Psoas muscle (tissue), 8 donors: ENCODE data around the gene SLAMF8. TPM values are rescaled to one million over a fixed set of nuclear protein-coding genes. Genes with fewer than 3 reads are reported as not detected.
A peak's percentile ranks its signal among the peaks of the same experiment; 100 is the strongest.

ENCODE experiments used
- ATAC-seq, 4 donors: fragments of 200-7000 bp; cut with Tn5 transposase; one replicate each; pipeline ENCODE4 v1.9.1; 2020; ENCODE audit warnings: moderate library complexity in 3 of 4, mild to moderate bottlenecking in 2 of 4
- DNase-seq, 2 donors: peaks; one replicate each; pipeline ENCODE4 v3.0.0-alpha.2; 2020
- H3K27ac ChIP-seq: fragments of 200-600 bp; one replicate; pipeline ENCODE4 v1.8.0; 2022
- H3K27me3 ChIP-seq, 3 donors: fragments of 200-600 bp in 1 of 3; one replicate each; pipeline versions ENCODE4 v1.6.1 to v1.8.0; 2013 to 2022; ENCODE audit warnings: low read length in 2 of 3, mild to moderate bottlenecking in 2 of 3, moderate library complexity in 1 of 3; ENCODE audit not compliant: insufficient read depth in 3 of 3
- H3K36me3 ChIP-seq, 2 donors: fragments of 200-600 bp in 1 of 2; one replicate each; pipeline versions ENCODE4 v1.6.1 to v1.8.0; 2013 to 2022; ENCODE audit warnings: low read depth in 1 of 2, mild to moderate bottlenecking in 1 of 2, moderate library complexity in 1 of 2; ENCODE audit not compliant: insufficient read depth in 1 of 2
- H3K4me1 ChIP-seq: fragments of 200-600 bp; one replicate; pipeline ENCODE4 v1.8.0; 2022
- H3K4me3 ChIP-seq: fragments of 200-600 bp; one replicate; pipeline ENCODE4 v1.8.0; 2022; ENCODE audit warnings: mild to moderate bottlenecking
- H3K9me3 ChIP-seq: fragments of 200-600 bp; one replicate; pipeline ENCODE4 v1.8.0; 2022
- CTCF ChIP-seq: fragments of 200-600 bp; IDR thresholded peaks from one replicate; pipeline ENCODE4 v1.8.0; 2022; ENCODE audit warnings: antibody characterized with exemption
- WGBS, 3 donors: extraction: QIAGEN DNeasy Blood & Tissue Kit; methylation state at CpG; one replicate each; pipeline versions ENCODE4 v1.1.6 to v1.1.7; 2013; 5-methylcytosine and 5-hydroxymethylcytosine counted together
- intact Hi-C, 2 donors: fragments of 100-400 bp; cut with DNase I; formaldehyde crosslinking; loops; one replicate each; pipeline versions ENCODE4 v1.11.0 to v1.14.2; 2022
- polyA plus RNA-seq, 3 donors: library from polyadenylated mRNA; stranded (reverse); fragments of 200-250 nt; gene quantifications; one replicate each; pipeline ENCODE4 v1.2.3, GENCODE V29; 2013
- total RNA-seq, 4 donors: library from RNA; stranded (reverse); fragmentation: NEBNext Ultra II Directional in 2 of 4; extraction: Animal tissue kit (Norgen Biotek cat#: 25700) in 2 of 4; gene quantifications; one replicate each; pipeline versions ENCODE4 v1.2.1 to v1.2.4, GENCODE V29; 2021 to 2023
- donor health status: healthy with polysubstance abuse.
- donor health status: DM: no; HTN: no; CAD: no; lungs with moderate emphysema.
- donor health status: Bipolar disorder and iron deficiency.
- donor health status: healthy.
- donor health status: DM: yes; HTN: yes; CAD: no.
- donor health status: DM: no; HTN: no; CAD: no.
- donor health status: DM: no; HTN: no; CAD: no.
- donor health status: DM: yes; HTN: yes; CAD: no.

Gene SLAMF8
- total and polyA plus RNA-seq, 7 donors: 0.10 to 1.6 (median 1.1) TPM

DNA sequence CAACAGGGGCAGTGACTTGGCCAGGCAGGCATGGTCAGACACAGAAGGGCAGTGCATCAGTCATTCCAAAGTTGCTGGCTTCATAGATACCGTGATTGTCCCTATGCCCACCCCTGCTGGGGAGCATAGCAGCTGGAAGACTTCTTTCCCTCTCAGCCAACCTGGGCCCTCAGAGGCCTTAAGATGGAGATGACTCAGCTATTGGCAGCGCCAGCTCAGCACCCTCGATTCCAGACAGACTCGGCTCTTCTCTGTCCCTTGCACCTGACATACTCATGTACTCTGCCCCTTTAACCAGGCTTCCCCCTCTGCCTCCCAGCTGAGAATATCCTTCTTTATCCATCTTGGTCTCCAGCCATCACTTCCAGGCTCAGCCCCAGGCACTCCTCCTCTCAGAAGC is 16.8 kb downstream of the SLAMF8 start:
- Histone ChIP-seq H3K4me3 (no peak overlapping the region), H3K36me3 (peaks cover 0 to 5% of the 10 kb centered on the region in 2 donors), H3K4me1 (no peaks in the 10 kb centered on the region), H3K27me3 (no peaks in the 10 kb centered on the region), H3K9me3 (no peaks in the 10 kb centered on the region), H3K27ac (no peak overlapping the region)
- DNase-seq (no peak), ATAC-seq (peak in 1 of 4 donors; percentile 26)
- no peak for TF ChIP-seq CTCF
- 32 to 65% (median 44%) methylated on average over 4 of the region's 4 CpGs for WGBS, 3 donors
- intact Hi-C loops: no loop called here

GRCh38 chr1:159845751-159846629 is 19.3 kb downstream of the SLAMF8 start:
- no peak overlapping the region for H3K27ac ChIP-seq
- no peak overlapping the region for H3K4me3 ChIP-seq
- intact Hi-C loops: no loop called here
- no peak for DNase-seq
- H3K4me1 ChIP-seq: no peaks in the 10 kb centered on the region
- H3K27me3 ChIP-seq: no peaks in the 10 kb centered on the region
- 85 to 91% (median 88%) methylated on average over 13 of the region's 13 CpGs for WGBS, 3 donors
- ATAC-seq: no peak
- H3K9me3 ChIP-seq: no peaks in the 10 kb centered on the region
- H3K36me3 ChIP-seq: no peaks in the 10 kb centered on the region
- no peak for TF ChIP-seq CTCF

DNA sequence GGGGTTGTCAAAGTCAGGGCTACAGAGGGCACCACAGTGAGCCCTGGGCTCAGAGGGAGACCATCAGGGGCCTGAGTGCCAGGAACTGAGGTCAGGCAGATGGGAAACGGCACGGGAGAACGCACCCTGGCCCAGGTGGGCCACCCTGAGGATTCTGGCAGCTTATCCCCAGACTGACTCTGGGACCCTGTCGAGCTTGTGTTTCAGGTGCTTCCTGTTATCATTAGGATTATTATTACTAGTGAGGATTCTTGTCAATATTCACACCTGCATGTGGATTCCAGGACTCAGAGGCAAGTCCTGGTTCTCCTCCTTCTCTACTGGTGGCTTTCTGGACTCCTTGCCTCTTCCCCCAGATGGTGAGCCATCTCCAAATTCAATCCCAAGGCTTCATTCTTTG is 20.6 kb downstream of the SLAMF8 start:
- no peak for ATAC-seq
- Histone ChIP-seq H3K4me1 (no peaks in the 10 kb centered on the region), H3K27ac (no peak overlapping the region), H3K9me3 (no peaks in the 10 kb centered on the region), H3K27me3 (no peaks in the 10 kb centered on the region), H3K4me3 (no peak overlapping the region), H3K36me3 (no peaks in the 10 kb centered on the region)
- no peak for DNase-seq
- TF ChIP-seq CTCF: no peak
- WGBS, 3 donors: 58 to 69% (median 58%) methylated on average over 4 of the region's 4 CpGs
- intact Hi-C loops: no loop called here

DNA sequence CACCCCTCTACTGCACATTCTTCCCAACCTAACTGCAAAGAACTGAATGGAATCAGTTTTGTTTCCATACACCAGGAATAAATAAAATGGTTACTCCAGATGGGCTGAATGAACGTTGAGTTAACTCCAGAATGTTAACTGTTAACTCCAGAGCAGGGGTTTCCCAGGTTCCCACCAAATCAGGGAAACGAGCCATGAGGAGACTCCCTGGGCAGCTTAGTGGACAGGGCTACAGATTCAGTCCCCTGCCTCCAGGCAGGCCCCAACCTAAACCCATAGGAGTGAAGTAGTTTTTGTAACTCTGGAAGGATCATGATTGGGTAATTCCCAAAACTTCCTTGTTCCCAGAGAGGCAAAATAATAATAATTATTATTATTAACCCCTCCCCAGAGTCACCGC is 21.7 kb downstream of the SLAMF8 start:
- Histone ChIP-seq H3K9me3 (no peaks in the 10 kb centered on the region), H3K36me3 (no peaks in the 10 kb centered on the region), H3K4me1 (peaks cover 3% of the 10 kb centered on the region), H3K27me3 (no peaks in the 10 kb centered on the region), H3K27ac (no peak overlapping the region), H3K4me3 (no peak overlapping the region)
- no peak for ATAC-seq
- intact Hi-C loops: no loop called here
- 40 to 88% (median 56%) methylated on average over 3 of the region's 3 CpGs for WGBS, 3 donors
- TF ChIP-seq CTCF: no peak
- no peak for DNase-seq
